GM21825 (cell line): ENCODE results near the gene CHKA.

Experiments
- ATAC-seq: cut with Tn5 transposase; IDR thresholded peaks from one replicate; pipeline ENCODE4 v1.9.1; 2021; ENCODE audit warnings: mild to moderate bottlenecking, moderate library complexity; ENCODE audit not compliant: unreplicated experiment

The CHKA gene

GRCh38 chr11:68121067-68121899 is at the start of gene CHKA:
Gene CHKA (minus strand): TSS chr11:68121388. CDS start chr11:68121177, 211 bp downstream.
- peak; percentile 80 for ATAC-seq

DNA sequence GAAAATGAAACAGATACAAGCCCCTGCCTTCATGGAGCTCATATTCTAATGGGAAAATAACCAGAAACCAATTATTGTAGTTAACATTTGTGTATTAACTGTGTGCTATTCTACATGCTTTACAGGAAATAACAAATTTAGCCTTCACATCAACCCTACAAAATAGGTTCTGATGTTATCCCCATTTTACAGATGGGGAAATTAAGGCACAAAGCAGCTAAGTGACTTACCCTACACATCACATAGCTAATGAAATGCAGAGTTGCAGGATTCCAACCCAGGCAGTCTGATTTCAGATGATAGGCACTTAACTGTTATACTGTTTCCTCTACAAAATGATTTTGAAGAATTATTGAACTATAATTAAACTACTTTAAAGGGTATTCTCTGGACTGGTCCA is 48.3 kb upstream of the CHKA start:
- ATAC-seq, result no peak

DNA sequence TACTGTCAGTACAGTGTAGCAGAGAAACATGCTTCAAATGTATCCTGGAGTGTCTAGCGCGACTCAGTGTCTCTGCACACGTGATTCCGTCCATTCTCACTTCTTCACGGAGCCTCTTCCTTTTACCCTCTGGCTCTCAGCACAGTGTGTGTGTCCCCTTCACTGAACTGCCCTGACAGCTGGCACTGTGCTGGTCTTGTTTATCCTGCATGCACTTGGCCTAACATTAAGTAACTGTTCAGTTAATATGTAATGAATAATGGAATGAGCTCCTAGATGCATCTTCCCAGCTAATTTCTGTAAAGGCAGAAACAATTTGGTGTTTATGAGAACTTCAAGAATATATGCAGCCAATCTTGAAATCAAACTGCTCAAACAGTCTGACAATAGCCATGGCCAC is 47.5 kb upstream of the CHKA start:
- no peak for ATAC-seq

GRCh38 chr11:68167474-68167873 is 46.3 kb upstream of the CHKA start:
- ATAC-seq, result no peak

DNA sequence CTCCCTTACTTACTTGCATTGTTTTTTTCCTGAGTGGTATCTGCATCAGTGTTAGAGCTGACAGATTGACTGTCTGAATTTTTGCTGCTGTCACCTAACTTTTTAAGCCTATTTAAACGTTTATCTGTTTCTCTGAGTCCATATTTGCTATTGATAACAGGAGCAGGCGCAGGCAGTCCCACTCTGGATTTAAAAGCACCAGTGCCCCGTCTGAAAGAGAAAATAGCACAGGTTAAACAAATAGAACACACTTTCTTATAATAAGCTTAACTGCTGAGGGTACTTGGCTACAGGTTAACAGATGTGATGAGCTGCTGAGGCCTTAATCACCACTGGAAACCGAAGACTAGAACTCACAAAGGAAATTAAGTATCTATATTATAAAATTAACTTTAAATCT is 45.8 kb upstream of the CHKA start:
- ATAC-seq, result no peak

DNA sequence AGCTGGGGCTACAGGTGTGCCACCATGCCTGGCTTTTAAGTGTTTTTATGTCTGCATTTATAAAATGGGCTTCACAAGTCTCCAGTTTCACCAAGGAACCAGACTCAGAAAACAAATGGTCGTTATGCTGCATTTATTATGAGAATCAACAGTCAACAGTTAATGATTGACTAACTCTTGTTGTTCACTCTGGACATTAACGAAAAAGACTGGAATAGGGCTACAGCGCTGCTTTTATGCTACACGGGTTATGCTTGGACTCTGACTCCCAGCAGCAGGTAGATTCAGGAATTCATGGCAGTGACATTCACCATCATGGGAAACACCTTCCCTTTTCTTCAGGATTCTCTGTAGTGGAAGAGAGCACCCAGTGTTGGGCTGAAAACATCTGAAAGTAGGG is 44.4 kb upstream of the CHKA start:
- no peak for ATAC-seq

DNA sequence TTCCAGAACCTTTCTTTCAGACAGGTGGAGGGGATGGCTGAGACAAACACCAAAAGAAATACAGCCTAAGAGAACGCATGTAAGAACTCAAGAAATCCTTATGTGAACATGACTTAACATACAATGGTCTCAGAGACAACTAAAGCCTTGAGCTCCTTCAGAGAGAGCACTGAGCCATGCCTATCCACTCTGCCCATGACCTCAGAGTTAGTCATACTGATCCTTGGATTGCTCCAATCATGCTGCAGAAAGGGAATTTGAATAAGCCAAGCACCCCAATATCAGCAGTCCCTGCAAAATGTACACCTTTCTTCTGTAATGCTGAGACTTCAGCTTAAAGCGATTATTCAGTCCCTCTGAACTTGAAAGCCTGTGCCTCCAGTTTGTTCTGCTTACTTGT is 43.2 kb upstream of the CHKA start:
- ATAC-seq, result no peak

DNA sequence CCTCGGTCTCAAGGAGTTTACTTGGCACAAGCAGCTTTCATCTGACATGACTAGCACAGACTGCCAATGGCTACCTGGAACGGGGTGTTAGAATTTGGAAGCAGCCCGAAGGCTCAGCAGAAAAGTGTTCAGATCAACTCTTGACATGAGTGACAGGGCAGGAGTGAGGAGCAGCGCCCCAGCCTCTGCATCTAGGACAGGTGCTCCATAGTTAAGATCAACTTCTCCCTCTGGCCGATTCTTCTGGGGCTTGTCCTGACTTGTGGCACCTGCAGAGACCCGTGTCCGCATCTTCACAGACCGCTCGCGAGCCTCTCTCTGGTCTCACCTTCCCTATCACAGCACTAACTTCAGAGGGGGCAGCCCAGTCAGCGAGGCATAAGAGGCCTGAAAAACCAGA is 42.5 kb upstream of the CHKA start:
- no peak for ATAC-seq

DNA sequence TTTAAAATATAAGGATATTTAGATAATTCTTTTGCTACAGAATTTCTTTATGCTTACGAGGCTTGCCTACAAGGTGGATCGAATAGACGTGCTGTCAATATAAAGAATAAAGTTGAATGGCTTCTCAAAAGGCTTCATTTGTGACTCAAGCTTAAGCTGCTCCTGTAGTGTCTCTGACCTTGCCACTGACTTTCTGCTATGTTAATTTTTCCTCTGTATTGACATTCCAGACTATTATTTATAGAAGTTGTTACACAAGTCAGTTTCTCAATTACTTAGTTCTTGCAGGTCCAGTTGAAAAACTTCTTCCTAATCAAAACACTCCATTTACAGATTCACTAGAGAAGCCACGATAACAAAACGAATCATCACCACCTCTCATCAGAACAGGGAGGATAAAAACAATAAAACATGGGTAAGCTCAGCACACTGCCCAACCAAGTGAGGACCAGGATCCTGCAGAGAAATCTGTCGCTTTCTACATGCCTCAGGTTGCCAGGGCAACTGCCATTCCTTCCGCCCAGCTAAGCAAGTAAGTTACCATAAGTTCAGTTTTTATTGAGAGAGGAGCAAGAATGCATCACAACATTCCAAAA is 39.0 kb upstream of the CHKA start:
- no peak for ATAC-seq

DNA sequence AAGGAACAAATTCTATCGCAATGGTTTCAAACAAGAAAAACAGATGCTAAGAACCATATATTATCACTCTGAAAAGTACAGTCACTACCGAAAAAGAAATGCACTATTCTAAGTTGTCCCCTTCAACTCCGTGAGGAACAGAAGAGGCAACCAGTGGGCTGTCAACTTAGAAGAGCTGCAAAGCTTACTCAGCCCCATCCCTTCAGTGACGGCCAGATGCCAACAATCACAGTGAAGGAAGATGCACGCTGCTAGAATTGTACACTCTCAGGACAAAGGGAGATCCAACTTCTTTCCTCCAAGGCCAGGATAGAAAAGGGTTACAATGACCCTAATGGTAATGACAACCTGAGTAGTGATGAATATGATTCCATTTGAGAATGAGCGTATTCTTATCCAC is 38.5 kb upstream of the CHKA start:
- ATAC-seq, result no peak

- ATAC-seq, result no peak
Observed at GRCh38 chr11:68159161-68159560, 38.0 kb upstream of the CHKA start.

DNA sequence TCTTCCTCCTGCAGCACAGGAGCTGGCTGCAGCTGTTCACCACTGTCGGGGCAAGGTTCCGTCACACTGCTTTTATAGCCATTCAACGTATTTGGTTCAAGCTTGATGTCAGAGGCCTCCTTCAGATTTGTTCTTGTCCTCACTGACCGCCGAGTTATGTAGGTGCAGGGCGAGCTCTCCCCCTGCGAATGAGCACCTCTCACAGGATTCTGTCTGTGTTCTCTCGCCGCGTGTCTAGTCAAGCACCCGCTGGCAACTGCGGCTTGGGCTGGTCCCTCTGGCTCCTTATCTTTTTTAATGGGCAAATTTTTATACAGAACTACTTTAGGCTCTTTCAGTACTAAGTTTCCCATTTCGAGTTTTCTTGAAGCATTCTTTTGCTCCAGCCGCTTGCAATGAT is 37.4 kb upstream of the CHKA start:
- ATAC-seq, result no peak

DNA sequence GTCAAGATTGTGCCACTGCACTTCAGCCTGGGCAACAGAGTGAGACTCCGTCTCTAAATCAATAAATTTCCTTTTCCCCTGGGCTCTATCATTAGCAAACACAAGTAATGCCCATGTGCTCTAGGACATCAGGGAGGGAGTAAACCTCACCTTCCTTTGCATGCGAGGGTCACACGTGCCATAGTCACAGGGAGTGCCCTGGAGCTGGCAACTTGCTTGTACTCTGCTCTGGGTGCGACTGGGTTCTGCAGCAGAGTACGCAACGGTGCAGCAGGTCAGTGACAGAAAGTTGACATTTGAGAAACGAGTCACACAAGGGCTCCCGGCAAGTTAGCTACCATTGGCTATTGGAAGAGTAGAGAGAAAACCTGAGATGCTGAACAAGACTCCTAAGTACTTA is 32.6 kb upstream of the CHKA start:
- no peak for ATAC-seq

DNA sequence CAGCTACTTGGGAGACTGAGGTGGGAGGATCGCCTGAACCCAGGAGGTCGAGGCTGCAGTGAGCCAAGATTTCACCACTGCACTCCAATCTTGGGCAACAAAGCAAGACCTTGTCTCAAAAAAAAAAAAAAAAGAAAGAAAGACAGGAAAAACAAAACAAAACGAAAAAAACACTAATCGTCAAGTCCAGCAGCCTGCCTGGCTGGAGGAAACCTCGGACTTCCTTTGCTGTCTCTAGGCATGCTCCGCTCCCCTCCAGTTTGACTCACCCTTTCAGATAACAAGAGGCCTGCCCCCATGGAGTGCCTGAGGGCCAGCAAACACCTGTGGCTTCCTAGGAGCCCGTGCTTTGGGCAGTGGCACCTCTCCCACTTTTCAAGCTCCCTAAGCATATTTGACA is 28.8 kb upstream of the CHKA start:
- no peak for ATAC-seq

- no peak for ATAC-seq
Observed at GRCh38 chr11:68149417-68149816, 28.2 kb upstream of the CHKA start.

DNA sequence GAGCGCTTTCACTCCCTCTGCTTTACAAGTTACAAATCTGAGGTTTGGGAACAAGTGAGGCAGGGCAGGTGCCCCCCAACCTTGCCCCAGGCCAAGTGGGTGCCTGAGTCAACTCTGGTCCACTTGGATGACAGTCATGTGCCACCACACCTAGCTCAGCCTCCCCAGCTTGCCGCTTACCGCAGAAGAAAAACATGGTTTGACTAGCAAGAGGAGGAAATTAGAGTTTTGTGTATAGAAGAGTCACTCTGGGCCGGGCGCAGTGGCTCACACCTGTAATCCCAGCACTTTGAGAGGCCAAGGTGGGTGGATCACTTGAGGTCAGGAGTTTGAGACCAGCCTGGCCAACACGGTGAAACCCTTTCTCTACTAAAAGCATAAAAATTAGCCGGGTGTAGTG is 27.7 kb upstream of the CHKA start:
- ATAC-seq, result no peak

- no peak for ATAC-seq
Observed at GRCh38 chr11:68148071-68148805, 27.1 kb upstream of the CHKA start.

DNA sequence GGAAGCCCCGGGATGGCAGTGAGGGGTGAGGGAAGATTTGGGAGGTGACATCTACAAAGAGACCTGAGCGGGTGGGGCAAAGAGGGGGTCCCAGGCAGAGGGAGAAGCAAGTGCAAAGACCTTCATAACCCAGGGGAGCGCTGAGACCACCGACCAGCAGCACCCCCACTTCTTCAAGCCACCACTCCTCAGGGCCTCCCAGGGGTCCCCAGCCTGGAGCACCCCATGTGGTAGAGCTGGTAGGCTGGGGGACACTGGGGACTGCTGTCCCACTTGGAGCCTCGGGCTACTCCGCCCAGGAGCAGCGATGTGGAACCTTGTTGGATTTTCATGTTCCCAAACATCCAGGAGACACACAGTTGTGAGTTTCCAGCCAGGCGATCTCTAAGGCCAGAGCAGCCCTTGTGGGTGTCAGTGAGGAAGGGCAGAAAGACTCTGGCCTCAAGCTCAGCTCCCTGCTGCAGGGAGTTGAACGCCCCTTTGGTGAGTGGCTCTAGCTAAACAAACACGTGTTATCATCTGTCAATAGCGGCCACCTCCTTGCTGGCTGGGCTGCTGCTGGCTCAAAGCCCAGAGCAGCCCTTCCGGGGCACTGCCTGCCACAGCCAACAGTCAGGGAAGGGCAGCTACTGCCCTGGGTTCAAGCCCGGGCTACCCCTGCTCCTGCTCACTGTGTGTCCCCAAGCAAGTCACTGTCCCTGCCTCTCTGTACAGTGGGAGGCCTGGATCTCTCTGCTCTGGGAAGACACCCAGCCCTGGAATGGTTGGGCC is 25.7 kb upstream of the CHKA start:
- no peak for ATAC-seq

- ATAC-seq, result no peak
Observed at GRCh38 chr11:68146010-68146540, 24.9 kb upstream of the CHKA start.

- ATAC-seq, result no peak
Observed at GRCh38 chr11:68145120-68145866, 24.1 kb upstream of the CHKA start.
